ENCODE data around the gene FARS2. TPM values are rescaled to one million over a fixed set of nuclear protein-coding genes. Genes with fewer than 3 reads are reported as not detected.

Gene FARS2
- total RNA-seq, 1 experiment from 2014 or later: 13.8 TPM

DNA sequence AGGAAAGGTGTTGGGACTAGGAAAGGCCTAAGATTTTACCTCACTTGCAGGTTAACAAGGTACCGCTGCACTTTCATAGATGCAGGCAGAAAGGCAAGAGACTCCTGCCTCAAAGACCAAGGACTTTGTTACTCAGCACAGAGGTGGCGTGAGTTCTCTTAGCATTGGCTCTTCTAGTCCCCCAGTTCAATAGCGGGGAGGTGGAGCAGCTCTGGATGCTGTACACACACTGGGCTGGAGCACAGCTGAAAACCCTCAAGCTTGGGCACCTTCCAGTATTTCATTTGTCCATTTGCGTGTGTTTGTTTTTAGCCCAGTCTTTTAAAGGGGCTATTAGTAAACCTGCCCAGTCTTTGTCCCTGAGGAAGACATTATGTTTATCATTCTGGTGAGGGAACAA lies 345.2 kb downstream of the FARS2 start:
- Histone ChIP-seq H3K27ac (ENCODE audit: low read depth, low read length) (no peak overlapping the region), H3K27me3 (ENCODE audit: insufficient read depth, low read length) (no peaks in the 10 kb centered on the region), H3K79me2 (ENCODE audit: insufficient read depth, low read length) (no peaks in the 10 kb centered on the region), H3K9ac (ENCODE audit: low read length) (no peak overlapping the region), H4K20me1 (ENCODE audit: insufficient read depth) (no peaks in the 10 kb centered on the region), H3K4me1 (ENCODE audit: control insufficient read depth in 1 of 2, insufficient read depth in 2 of 2, low read length in 2 of 2) (no peaks in the 10 kb centered on the region), H3K36me3 (ENCODE audit: control insufficient read depth in 1 of 2, insufficient read depth in 2 of 2, low read length in 2 of 2) (no peaks in the 10 kb centered on the region), H2AFZ (ENCODE audit: low read depth, low read length, poor library complexity, severe bottlenecking) (no peak overlapping the region), H3K9me2 (ENCODE audit: insufficient read depth) (no peaks in the 10 kb centered on the region), H3K4me2 (ENCODE audit: low read length) (no peak overlapping the region), H3K9me3 (ENCODE audit: control insufficient read depth in 1 of 2, insufficient read depth in 1 of 2, low read depth in 1 of 2, low read length in 2 of 2) (no peaks in the 10 kb centered on the region), H3K4me3 (replicated peaks in 1 of 2; ENCODE audit: low read depth in 1 of 2, low read length in 2 of 2) (no peak overlapping the region)
- ChIA-PET POLR2A (no interaction called here), CTCF (no interaction called here), RAD21 (ENCODE audit: low non-redundant PET in 1 of 2, low total read pairs in 2 of 2, uncharacterized antibody in 2 of 2, unreplicated experiment in 2 of 2) (no interaction called here)
- ATAC-seq (no peak), DNase-seq (ENCODE audit: low read depth, low spot score) (no peak)
- no peak for TF ChIP-seq POLR2A (IDR thresholded peaks at IDR 0.05; ENCODE audit: borderline replicate concordance, extremely low read depth, insufficient read depth, insufficient read length)
- TF ChIP-seq JUND (IDR thresholded peaks at IDR 0.05): no peak
- TF ChIP-seq EZH2phosphoT487 (IDR thresholded peaks at IDR 0.05; ENCODE audit: borderline replicate concordance): no peak
- no peak for TF ChIP-seq SP1 (IDR thresholded peaks at IDR 0.05; ENCODE audit: low read depth)
- TF ChIP-seq, protein P1, sequence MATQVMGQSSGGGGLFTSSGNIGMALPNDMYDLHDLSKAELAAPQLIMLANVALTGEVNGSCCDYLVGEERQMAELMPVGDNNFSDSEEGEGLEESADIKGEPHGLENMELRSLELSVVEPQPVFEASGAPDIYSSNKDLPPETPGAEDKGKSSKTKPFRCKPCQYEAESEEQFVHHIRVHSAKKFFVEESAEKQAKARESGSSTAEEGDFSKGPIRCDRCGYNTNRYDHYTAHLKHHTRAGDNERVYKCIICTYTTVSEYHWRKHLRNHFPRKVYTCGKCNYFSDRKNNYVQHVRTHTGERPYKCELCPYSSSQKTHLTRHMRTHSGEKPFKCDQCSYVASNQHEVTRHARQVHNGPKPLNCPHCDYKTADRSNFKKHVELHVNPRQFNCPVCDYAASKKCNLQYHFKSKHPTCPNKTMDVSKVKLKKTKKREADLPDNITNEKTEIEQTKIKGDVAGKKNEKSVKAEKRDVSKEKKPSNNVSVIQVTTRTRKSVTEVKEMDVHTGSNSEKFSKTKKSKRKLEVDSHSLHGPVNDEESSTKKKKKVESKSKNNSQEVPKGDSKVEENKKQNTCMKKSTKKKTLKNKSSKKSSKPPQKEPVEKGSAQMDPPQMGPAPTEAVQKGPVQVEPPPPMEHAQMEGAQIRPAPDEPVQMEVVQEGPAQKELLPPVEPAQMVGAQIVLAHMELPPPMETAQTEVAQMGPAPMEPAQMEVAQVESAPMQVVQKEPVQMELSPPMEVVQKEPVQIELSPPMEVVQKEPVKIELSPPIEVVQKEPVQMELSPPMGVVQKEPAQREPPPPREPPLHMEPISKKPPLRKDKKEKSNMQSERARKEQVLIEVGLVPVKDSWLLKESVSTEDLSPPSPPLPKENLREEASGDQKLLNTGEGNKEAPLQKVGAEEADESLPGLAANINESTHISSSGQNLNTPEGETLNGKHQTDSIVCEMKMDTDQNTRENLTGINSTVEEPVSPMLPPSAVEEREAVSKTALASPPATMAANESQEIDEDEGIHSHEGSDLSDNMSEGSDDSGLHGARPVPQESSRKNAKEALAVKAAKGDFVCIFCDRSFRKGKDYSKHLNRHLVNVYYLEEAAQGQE (IDR thresholded peaks at IDR 0.05; ENCODE audit: low read depth): no peak
- no peak for TF ChIP-seq CEBPB (IDR thresholded peaks at IDR 0.05; ENCODE audit: low read depth)
- no peak for TF ChIP-seq EGR1 (IDR thresholded peaks at IDR 0.05; ENCODE audit: low read depth)
- TF ChIP-seq, protein P2, sequence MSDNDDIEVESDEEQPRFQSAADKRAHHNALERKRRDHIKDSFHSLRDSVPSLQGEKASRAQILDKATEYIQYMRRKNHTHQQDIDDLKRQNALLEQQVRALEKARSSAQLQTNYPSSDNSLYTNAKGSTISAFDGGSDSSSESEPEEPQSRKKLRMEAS (IDR thresholded peaks at IDR 0.05): no peak
- no peak for TF ChIP-seq EZH2 (IDR thresholded peaks at IDR 0.05)
- TF ChIP-seq, protein P3, sequence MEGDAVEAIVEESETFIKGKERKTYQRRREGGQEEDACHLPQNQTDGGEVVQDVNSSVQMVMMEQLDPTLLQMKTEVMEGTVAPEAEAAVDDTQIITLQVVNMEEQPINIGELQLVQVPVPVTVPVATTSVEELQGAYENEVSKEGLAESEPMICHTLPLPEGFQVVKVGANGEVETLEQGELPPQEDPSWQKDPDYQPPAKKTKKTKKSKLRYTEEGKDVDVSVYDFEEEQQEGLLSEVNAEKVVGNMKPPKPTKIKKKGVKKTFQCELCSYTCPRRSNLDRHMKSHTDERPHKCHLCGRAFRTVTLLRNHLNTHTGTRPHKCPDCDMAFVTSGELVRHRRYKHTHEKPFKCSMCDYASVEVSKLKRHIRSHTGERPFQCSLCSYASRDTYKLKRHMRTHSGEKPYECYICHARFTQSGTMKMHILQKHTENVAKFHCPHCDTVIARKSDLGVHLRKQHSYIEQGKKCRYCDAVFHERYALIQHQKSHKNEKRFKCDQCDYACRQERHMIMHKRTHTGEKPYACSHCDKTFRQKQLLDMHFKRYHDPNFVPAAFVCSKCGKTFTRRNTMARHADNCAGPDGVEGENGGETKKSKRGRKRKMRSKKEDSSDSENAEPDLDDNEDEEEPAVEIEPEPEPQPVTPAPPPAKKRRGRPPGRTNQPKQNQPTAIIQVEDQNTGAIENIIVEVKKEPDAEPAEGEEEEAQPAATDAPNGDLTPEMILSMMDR (IDR thresholded peaks at IDR 0.05 in 2 of 3, conservative IDR thresholded peaks at IDR 0.05 in 1 of 3; ENCODE audit: borderline replicate concordance in 1 of 3, insufficient read depth in 1 of 3, low read depth in 2 of 3, low read length in 2 of 3): no peak
- no peak for TF ChIP-seq TCF7L2 (IDR thresholded peaks at IDR 0.05; ENCODE audit: borderline replicate concordance, extremely low read depth, insufficient read depth, insufficient read length)
- TF ChIP-seq POLR2AphosphoS5 (IDR thresholded peaks at IDR 0.05; ENCODE audit: low read depth, low read length): no peak
- no peak for TF ChIP-seq RAD21 (IDR thresholded peaks at IDR 0.05; ENCODE audit: low read depth)
- TF ChIP-seq ZNF274 (IDR thresholded peaks at IDR 0.05; ENCODE audit: low read depth, low read length): no peak
- no peak for TF ChIP-seq FOSL1 (IDR thresholded peaks at IDR 0.05; ENCODE audit: low read depth)
- TF ChIP-seq SRF (IDR thresholded peaks at IDR 0.05; ENCODE audit: low read depth): no peak
- TF ChIP-seq CBX3 (IDR thresholded peaks at IDR 0.05; ENCODE audit: low read depth): no peak
- TF ChIP-seq SIN3A (IDR thresholded peaks at IDR 0.05; ENCODE audit: low read depth): no peak
- no peak for TF ChIP-seq ELF1 (IDR thresholded peaks at IDR 0.05; ENCODE audit: borderline replicate concordance, low read depth)
- no TSS peak for BruUV-seq (replicated peaks)
- intact Hi-C loops (cut with micrococcal nuclease): no loop called here

Measured in HCT116 (cell line).